GM12878 (cell line): ENCODE results near the gene ELOA.

Experiments
- ASH2L ChIP-seq: fragments of 300-600, 200-600 bp; sonication (generic); IDR thresholded peaks from 2 replicates; pipeline ENCODE4 v1.6.1; 2017; ENCODE audit warnings: low read depth, mild to moderate bottlenecking, borderline replicate concordance
- CTCF ChIP-seq, 3 experiments: IDR thresholded peaks in 2 of 3; conservative IDR thresholded peaks in 1 of 3; 2 replicates each; pipeline ENCODE4 v1.5.1; 2011; ENCODE audit warnings: low read depth in 3 of 3, low read length in 3 of 3, mild to moderate bottlenecking in 3 of 3, control low read depth in 2 of 3, moderate library complexity in 2 of 3, inconsistent platforms in 1 of 3, mixed read lengths in 1 of 3; ENCODE audit not compliant: control insufficient read depth in 2 of 3, insufficient read depth in 1 of 3; ENCODE audit errors: extremely low read depth in 1 of 3
- E2F8 ChIP-seq: fragments of 450-650 bp; IDR thresholded peaks from 2 replicates; pipeline ENCODE4 v1.6.1; 2018; ENCODE audit warnings: mild to moderate bottlenecking, low read depth, moderate library complexity; ENCODE audit not compliant: partially characterized antibody
- EZH2 ChIP-seq: IDR thresholded peaks from 2 replicates; pipeline ENCODE4 v1.6.1; 2012; ENCODE audit warnings: low read depth, mild to moderate bottlenecking, control low read depth, inconsistent platforms, low read length, borderline replicate concordance; ENCODE audit not compliant: control insufficient read depth
- MYC ChIP-seq: IDR thresholded peaks from 2 replicates; pipeline ENCODE4 v1.6.1; 2011; ENCODE audit warnings: mild to moderate bottlenecking, low read length, moderate library complexity, inconsistent platforms; ENCODE audit not compliant: insufficient read depth, insufficient replicate concordance, insufficient read length, severe bottlenecking
- NFYB ChIP-seq: IDR thresholded peaks from 2 replicates; pipeline ENCODE4 v1.6.1; 2011; ENCODE audit warnings: low read depth, mild to moderate bottlenecking, low read length, improper control_type of control experiment, moderate library complexity; ENCODE audit not compliant: insufficient read depth
- PBX3 ChIP-seq: IDR thresholded peaks from 2 replicates; pipeline ENCODE4 v1.6.1; 2011; ENCODE audit warnings: mild to moderate bottlenecking, low read depth, low read length, moderate library complexity; ENCODE audit not compliant: insufficient replicate concordance
- POLR2A ChIP-seq: IDR thresholded peaks from 2 replicates; pipeline ENCODE4 v1.6.1; 2011; ENCODE audit warnings: low read depth, mild to moderate bottlenecking, low read length
- POLR2AphosphoS5 ChIP-seq: IDR thresholded peaks from 2 replicates; pipeline ENCODE4 v1.6.1; 2011; ENCODE audit warnings: mild to moderate bottlenecking, low read length, inconsistent platforms
- RFX5 ChIP-seq: IDR thresholded peaks from 2 replicates; pipeline ENCODE4 v1.6.1; 2011; ENCODE audit warnings: low read depth, low read length, improper control_type of control experiment
- SRF ChIP-seq, 2 experiments: IDR thresholded peaks; 2 replicates each; pipeline ENCODE4 v1.6.1; 2011; ENCODE audit warnings: low read depth in 2 of 2, low read length in 2 of 2, mild to moderate bottlenecking in 1 of 2, moderate library complexity in 1 of 2
- TCF12 ChIP-seq: IDR thresholded peaks from 2 replicates; pipeline ENCODE4 v1.6.1; 2011; ENCODE audit warnings: low read depth, mild to moderate bottlenecking, low read length
- TCF3 ChIP-seq: IDR thresholded peaks from 2 replicates; pipeline ENCODE4 v1.6.1; 2012; ENCODE audit warnings: low read depth, mild to moderate bottlenecking, low read length, borderline replicate concordance; ENCODE audit not compliant: insufficient read depth

GRCh38 chr1:23795676-23796465, 52.6 kb downstream of the ELOA start:
- TF ChIP-seq POLR2A (no peak), POLR2AphosphoS5 (0 out of 2 replicates have a peak, but pooled peaks have one; percentile 9), RFX5 (no peak), ASH2L (no peak), EZH2 (no peak), NFYB (no peak), SRF (IDR thresholded peaks at IDR 0.05; ENCODE audit: low read depth in 2 of 2, low read length in 2 of 2) (no peak), MYC (no peak), TCF3 (no peak), PBX3 (no peak), TCF12 (no peak), CTCF (IDR thresholded peaks at IDR 0.05 in 2 of 3, conservative IDR thresholded peaks at IDR 0.05 in 1 of 3; ENCODE audit: control insufficient read depth in 2 of 3, extremely low read depth in 1 of 3, insufficient read depth in 1 of 3, low read depth in 3 of 3, low read length in 3 of 3) (no peak), E2F8 (no peak)
